DND-41 (cell line): ENCODE measurements around the gene MACROD2.

Experiments
- ATAC-seq: fragments of 200-7000 bp; cut with Tn5 transposase; 3 replicates; pipeline ENCODE4 v1.9.1; 2021; ENCODE audit warnings: low read depth; ENCODE audit not compliant: insufficient read depth
- DNase-seq: peaks from one replicate; pipeline ENCODE4 v3.0.0-alpha.2; 2020
- H2AFZ ChIP-seq: 2 replicates; pipeline ENCODE4 v1.6.0; 2012; ENCODE audit warnings: low read depth, low read length
- H3K27ac ChIP-seq: 2 replicates; pipeline ENCODE4 v1.5.1; 2012; ENCODE audit warnings: low read length, inconsistent platforms
- H3K27me3 ChIP-seq: fragments of 200-600 bp; sonication (generic); 2 replicates; pipeline ENCODE4 v1.6.0; 2012; ENCODE audit warnings: low read length, mild to moderate bottlenecking, inconsistent platforms; ENCODE audit not compliant: insufficient read depth, poor library complexity
- H3K36me3 ChIP-seq: 2 replicates; pipeline ENCODE4 v1.5.1; 2012; ENCODE audit warnings: low read length, inconsistent platforms; ENCODE audit not compliant: insufficient read depth
- H3K4me1 ChIP-seq: 2 replicates; pipeline ENCODE4 v1.5.1; 2012; ENCODE audit warnings: mild to moderate bottlenecking, low read length; ENCODE audit not compliant: insufficient read depth
- H3K4me2 ChIP-seq: 2 replicates; pipeline ENCODE4 v1.6.0; 2012; ENCODE audit warnings: mild to moderate bottlenecking, moderate library complexity, low read length, inconsistent platforms; ENCODE audit not compliant: insufficient read depth
- H3K4me3 ChIP-seq, 2 experiments: fragments of 200-600 bp in 1 of 2; shearing (Covaris generic) in 1 of 2; 2 replicates each; pipeline ENCODE4 v1.5.1; 2012 to 2016; ENCODE audit warnings: inconsistent platforms in 2 of 2, low read length in 2 of 2, mild to moderate bottlenecking in 2 of 2, low read depth in 1 of 2, moderate library complexity in 1 of 2
- H3K79me2 ChIP-seq: 2 replicates; pipeline ENCODE4 v1.6.0; 2012; ENCODE audit warnings: low read length, inconsistent platforms; ENCODE audit not compliant: insufficient read depth
- H3K9ac ChIP-seq: 2 replicates; pipeline ENCODE4 v1.6.0; 2012; ENCODE audit warnings: low read depth, mild to moderate bottlenecking, inconsistent platforms, low read length, moderate library complexity
- H3K9me3 ChIP-seq: 2 replicates; pipeline ENCODE4 v1.5.1; 2012; ENCODE audit warnings: low read length, moderate library complexity, mild to moderate bottlenecking, inconsistent platforms; ENCODE audit not compliant: insufficient read depth, severe bottlenecking
- H4K20me1 ChIP-seq: 2 replicates; pipeline ENCODE4 v1.6.0; 2012; ENCODE audit warnings: low read length; ENCODE audit not compliant: insufficient read depth
- CTCF ChIP-seq: IDR thresholded peaks from 2 replicates; pipeline ENCODE4 v1.5.1; 2012; ENCODE audit warnings: borderline replicate concordance, low read length, moderate library complexity, mild to moderate bottlenecking; ENCODE audit not compliant: poor library complexity, severe bottlenecking; ENCODE audit errors: extremely low read depth
- EZH2 ChIP-seq: IDR thresholded peaks from 3 replicates; pipeline ENCODE4 v1.6.1; 2012; ENCODE audit warnings: borderline replicate concordance, low read depth, mild to moderate bottlenecking, moderate library complexity, low read length, inconsistent platforms; ENCODE audit not compliant: severe bottlenecking

The MACROD2 gene

GRCh38 chr20:14832630-14833029, 837.3 kb downstream of the MACROD2 start:
- no peak overlapping the region for H2AFZ ChIP-seq

GRCh38 chr20:14838663-14839628, 843.6 kb downstream of the MACROD2 start:
- H3K9ac ChIP-seq, result no peak overlapping the region
- DNase-seq (no peak), ATAC-seq (no peak)
- H3K79me2 ChIP-seq, result no peaks in the 10 kb centered on the region
- H3K27ac ChIP-seq, result no peak overlapping the region
- H3K9me3 ChIP-seq, result no peaks in the 10 kb centered on the region
- no peak for TF ChIP-seq CTCF
- TF ChIP-seq EZH2, result no peak
- H2AFZ ChIP-seq, result no peak overlapping the region
- no peaks in the 10 kb centered on the region for H3K27me3 ChIP-seq
- no peak overlapping the region for H3K4me3 ChIP-seq
- no peaks in the 10 kb centered on the region for H3K36me3 ChIP-seq
- no peaks in the 10 kb centered on the region for H4K20me1 ChIP-seq
- no peaks in the 10 kb centered on the region for H3K4me1 ChIP-seq
- H3K4me2 ChIP-seq, result no peak overlapping the region

More at GRCh38 chr20:14832630-14833029, 837.3 kb downstream of the MACROD2 start:
- TF ChIP-seq EZH2, result no peak
- no peak for TF ChIP-seq CTCF
- no peak for ATAC-seq
- H4K20me1 ChIP-seq, result no peaks in the 10 kb centered on the region
- no peaks in the 10 kb centered on the region for H3K9me3 ChIP-seq
- H3K4me3 ChIP-seq, result no peak overlapping the region
- H3K4me2 ChIP-seq, result no peak overlapping the region
- H3K9ac ChIP-seq, result no peak overlapping the region
- no peaks in the 10 kb centered on the region for H3K36me3 ChIP-seq
- no peak for DNase-seq
- no peak overlapping the region for H3K27ac ChIP-seq
- no peaks in the 10 kb centered on the region for H3K4me1 ChIP-seq
- H3K79me2 ChIP-seq, result no peaks in the 10 kb centered on the region
- no peaks in the 10 kb centered on the region for H3K27me3 ChIP-seq

GRCh38 chr20:14845199-14846160, 850.2 kb downstream of the MACROD2 start:
- Histone ChIP-seq H3K4me1 (no peaks in the 10 kb centered on the region), H3K9me3 (no peaks in the 10 kb centered on the region), H3K27me3 (no peaks in the 10 kb centered on the region), H2AFZ (no peak overlapping the region), H3K79me2 (no peaks in the 10 kb centered on the region), H3K36me3 (no peaks in the 10 kb centered on the region), H3K4me2 (no peak overlapping the region), H3K27ac (no peak overlapping the region), H3K9ac (no peak overlapping the region), H4K20me1 (no peaks in the 10 kb centered on the region), H3K4me3 (no peak overlapping the region)
- no peak for TF ChIP-seq EZH2
- no peak for TF ChIP-seq CTCF
- no peak for DNase-seq
- ATAC-seq, result no peak
